Esophagus squamous epithelium (tissue), 5 donors: ENCODE data around the gene NME3. TPM values are rescaled to one million over a fixed set of nuclear protein-coding genes. Genes with fewer than 3 reads are reported as not detected.

Experiments used
- DNase-seq: peaks from one replicate; lab custom pipeline; 2025; lab: John Stamatoyannopoulos, UW
- H3K27ac ChIP-seq, 4 donors: fragments of 200-600 bp; sonication (generic); one replicate each; pipeline ENCODE4 v1.5.1; 2016 to 2019; ENCODE audit warnings: mild to moderate bottlenecking in 1 of 4
- H3K27me3 ChIP-seq, 4 donors: fragments of 200-600 bp; sonication (generic); 1 replicate in 3 of 4; 2 replicates in 1 of 4; pipeline versions ENCODE4 v1.5.1 to v1.6.0; 2017 to 2021; ENCODE audit warnings: antibody characterized with exemption in 1 of 4
- H3K36me3 ChIP-seq, 3 donors: fragments of 200-600 bp; sonication (generic); one replicate each; pipeline ENCODE4 v1.5.1; 2016 to 2019
- H3K4me1 ChIP-seq, 3 donors: fragments of 200-600 bp; sonication (generic); one replicate each; pipeline ENCODE4 v1.5.1; 2017 to 2019
- H3K4me3 ChIP-seq, 4 donors: fragments of 200-600 bp; sonication (generic); 1 replicate in 3 of 4; 2 replicates in 1 of 4; pipeline ENCODE4 v1.5.1; 2016 to 2019; ENCODE audit warnings: mild to moderate bottlenecking in 2 of 4, moderate library complexity in 1 of 4
- H3K9me3 ChIP-seq, 3 donors: fragments of 200-600 bp; sonication (generic); one replicate each; pipeline ENCODE4 v1.5.1; 2016 to 2019
- POLR2A ChIP-seq, 4 donors: fragments of 450-650 bp; IDR thresholded peaks; one replicate each; pipeline ENCODE4 v1.6.1; 2017; ENCODE audit warnings: antibody characterized with exemption in 4 of 4, mild to moderate bottlenecking in 4 of 4, moderate library complexity in 3 of 4
- WGBS, 2 donors: methylation state at CpG; one replicate each; pipeline ENCODE4 v1.1.5; 2018; 5-methylcytosine and 5-hydroxymethylcytosine counted together
- intact Hi-C: fragments of 100-400 bp; cut with DNase I; formaldehyde crosslinking; loops from one replicate; pipeline ENCODE4 v1.15.0; 2022
- total RNA-seq, 4 donors: library from RNA; depleted of rRNA; stranded (reverse); fragments of >200 nt; gene quantifications; one replicate each; pipeline ENCODE4 v1.1.0, GENCODE V29; 2016
- TF ChIP-seq, protein P1 (sequence below), 6 experiments: fragments of 450-650 bp in 4 of 6; fragments of 200-600 bp in 2 of 6; sonication (generic) in 2 of 6; IDR thresholded peaks; one replicate each; pipeline ENCODE4 v1.5.1; 2016 to 2019; ENCODE audit warnings: antibody characterized with exemption in 6 of 6, mild to moderate bottlenecking in 4 of 6, moderate library complexity in 4 of 6
- donor health status: DM: yes; HTN: yes; CAD: no.

NME3 gene
- total RNA-seq, 4 donors from 2014 or later = 30.2 to 57.1 (median 53.6) TPM

DNA sequence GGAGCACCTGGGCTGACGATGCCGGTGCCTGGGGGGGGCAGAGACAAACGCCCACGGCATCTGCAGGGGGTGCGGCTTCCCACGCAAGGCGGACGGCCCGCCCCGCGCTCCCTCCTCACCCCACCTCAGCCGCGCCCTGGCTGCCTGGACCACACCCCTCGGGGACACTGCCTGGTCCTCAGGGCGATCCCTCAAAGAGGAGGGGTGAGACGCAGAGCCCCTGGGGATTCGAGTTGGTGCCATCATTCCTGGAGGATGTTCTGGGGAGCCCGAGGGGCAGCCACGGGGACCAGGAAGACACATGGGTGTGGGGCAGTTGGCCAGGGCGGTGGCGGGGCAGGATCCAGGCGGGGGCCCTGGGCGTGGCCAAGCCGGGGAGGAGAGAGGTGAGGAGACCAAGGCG is 18.3 kb upstream of the NME3 start:
- Histone ChIP-seq H3K27me3 (no peaks in the 10 kb centered on the region), H3K9me3 (no peaks in the 10 kb centered on the region), H3K27ac (peak overlapping the region in 1 of 4 donors; percentile 55), H3K4me3 (no peak overlapping the region), H3K36me3 (peaks cover 0 to 78% (median 8%) of the 10 kb centered on the region in 3 donors), H3K4me1 (peaks cover 8 to 59% (median 16%) of the 10 kb centered on the region in 3 donors)
- WGBS, 2 donors = 61 to 89% methylated on average over 3 to 9 of the region's 25 CpGs
- intact Hi-C loops = no loop called here
- no peak for DNase-seq
- TF ChIP-seq, protein P1, sequence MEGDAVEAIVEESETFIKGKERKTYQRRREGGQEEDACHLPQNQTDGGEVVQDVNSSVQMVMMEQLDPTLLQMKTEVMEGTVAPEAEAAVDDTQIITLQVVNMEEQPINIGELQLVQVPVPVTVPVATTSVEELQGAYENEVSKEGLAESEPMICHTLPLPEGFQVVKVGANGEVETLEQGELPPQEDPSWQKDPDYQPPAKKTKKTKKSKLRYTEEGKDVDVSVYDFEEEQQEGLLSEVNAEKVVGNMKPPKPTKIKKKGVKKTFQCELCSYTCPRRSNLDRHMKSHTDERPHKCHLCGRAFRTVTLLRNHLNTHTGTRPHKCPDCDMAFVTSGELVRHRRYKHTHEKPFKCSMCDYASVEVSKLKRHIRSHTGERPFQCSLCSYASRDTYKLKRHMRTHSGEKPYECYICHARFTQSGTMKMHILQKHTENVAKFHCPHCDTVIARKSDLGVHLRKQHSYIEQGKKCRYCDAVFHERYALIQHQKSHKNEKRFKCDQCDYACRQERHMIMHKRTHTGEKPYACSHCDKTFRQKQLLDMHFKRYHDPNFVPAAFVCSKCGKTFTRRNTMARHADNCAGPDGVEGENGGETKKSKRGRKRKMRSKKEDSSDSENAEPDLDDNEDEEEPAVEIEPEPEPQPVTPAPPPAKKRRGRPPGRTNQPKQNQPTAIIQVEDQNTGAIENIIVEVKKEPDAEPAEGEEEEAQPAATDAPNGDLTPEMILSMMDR (IDR thresholded peaks at IDR 0.05) = no peak
- no peak for TF ChIP-seq POLR2A (IDR thresholded peaks at IDR 0.05)

DNA sequence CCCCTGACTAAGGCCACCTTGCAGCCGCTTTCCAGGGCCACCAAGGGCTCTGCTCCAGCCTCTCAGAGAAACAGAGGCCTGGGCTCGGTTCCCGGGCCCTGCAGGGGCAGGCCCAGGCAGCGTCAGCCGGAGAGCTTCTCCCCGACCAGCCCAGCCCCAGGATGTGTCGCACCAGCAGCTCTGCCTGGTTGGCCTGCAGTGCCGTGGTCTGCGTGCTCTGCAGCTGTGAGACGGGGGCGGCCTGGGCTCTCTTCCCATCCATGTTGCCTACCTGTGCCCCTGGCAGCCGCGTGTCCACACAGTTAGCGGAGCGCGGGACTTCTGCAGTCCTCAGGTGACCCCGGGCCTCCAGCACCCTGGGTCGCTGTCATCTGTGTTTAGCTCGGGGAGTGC is 17.4 kb upstream of the NME3 start:
- 60% methylated on average over 2 of the region's 19 CpGs; no CpG with 5 or more reads in 1 of the 2 donors for WGBS, 2 donors
- Histone ChIP-seq H3K9me3 (no peaks in the 10 kb centered on the region), H3K4me3 (no peak overlapping the region), H3K27me3 (no peaks in the 10 kb centered on the region), H3K27ac (peak overlapping the region in 2 of 4 donors; percentile 15 to 55), H3K4me1 (peaks cover 17 to 62% (median 26%) of the 10 kb centered on the region in 3 donors), H3K36me3 (peaks cover 0 to 78% (median 8%) of the 10 kb centered on the region in 3 donors)
- DNase-seq = no peak
- intact Hi-C loops = no loop called here
- TF ChIP-seq, protein P1 (IDR thresholded peaks at IDR 0.05) = no peak
- no peak for TF ChIP-seq POLR2A (IDR thresholded peaks at IDR 0.05)

DNA sequence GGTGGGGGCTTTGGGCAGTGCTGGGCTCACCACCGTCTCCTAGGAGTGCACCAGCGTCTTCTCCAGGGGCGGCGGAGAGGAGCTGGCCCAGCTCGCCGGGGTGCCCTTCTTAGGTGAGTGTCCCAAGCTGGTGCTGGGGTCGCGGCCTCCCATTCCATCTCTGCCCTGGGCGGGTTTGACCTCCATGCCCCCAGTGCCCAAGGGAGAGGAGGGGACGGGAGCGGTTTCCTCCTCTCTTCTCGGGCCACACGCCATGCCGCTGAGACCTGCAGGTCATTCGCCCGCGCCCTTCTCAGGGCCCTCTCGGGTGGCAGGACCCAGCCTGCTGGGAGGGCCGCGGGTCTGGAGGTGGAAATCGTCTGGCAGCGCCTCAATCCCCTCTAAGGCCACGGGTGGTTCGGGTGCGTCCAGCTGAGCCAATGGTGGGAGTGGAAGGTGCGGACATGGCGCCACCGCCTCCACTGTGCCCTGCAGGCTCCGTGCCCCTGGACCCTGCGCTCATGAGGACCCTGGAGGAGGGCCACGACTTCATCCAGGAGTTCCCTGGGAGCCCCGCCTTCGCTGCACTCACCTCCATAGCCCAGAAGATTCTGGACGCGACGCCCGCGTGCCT is 16.9 kb upstream of the NME3 start:
- H3K27me3 ChIP-seq = no peaks in the 10 kb centered on the region
- H3K4me1 ChIP-seq = peaks cover 20 to 62% (median 28%) of the 10 kb centered on the region in 3 donors
- intact Hi-C loops = no loop called here
- no peak overlapping the region for H3K4me3 ChIP-seq
- WGBS, 2 donors = 80 to 81% methylated on average over 1 to 7 of the region's 38 CpGs
- peaks cover 0 to 78% (median 8%) of the 10 kb centered on the region in 3 donors for H3K36me3 ChIP-seq
- no peak for DNase-seq
- H3K27ac ChIP-seq = peak overlapping the region in 2 of 4 donors; percentile 15 to 55
- TF ChIP-seq, protein P1 (IDR thresholded peaks at IDR 0.05) = no peak
- no peak for TF ChIP-seq POLR2A (IDR thresholded peaks at IDR 0.05)
- no peaks in the 10 kb centered on the region for H3K9me3 ChIP-seq

DNA sequence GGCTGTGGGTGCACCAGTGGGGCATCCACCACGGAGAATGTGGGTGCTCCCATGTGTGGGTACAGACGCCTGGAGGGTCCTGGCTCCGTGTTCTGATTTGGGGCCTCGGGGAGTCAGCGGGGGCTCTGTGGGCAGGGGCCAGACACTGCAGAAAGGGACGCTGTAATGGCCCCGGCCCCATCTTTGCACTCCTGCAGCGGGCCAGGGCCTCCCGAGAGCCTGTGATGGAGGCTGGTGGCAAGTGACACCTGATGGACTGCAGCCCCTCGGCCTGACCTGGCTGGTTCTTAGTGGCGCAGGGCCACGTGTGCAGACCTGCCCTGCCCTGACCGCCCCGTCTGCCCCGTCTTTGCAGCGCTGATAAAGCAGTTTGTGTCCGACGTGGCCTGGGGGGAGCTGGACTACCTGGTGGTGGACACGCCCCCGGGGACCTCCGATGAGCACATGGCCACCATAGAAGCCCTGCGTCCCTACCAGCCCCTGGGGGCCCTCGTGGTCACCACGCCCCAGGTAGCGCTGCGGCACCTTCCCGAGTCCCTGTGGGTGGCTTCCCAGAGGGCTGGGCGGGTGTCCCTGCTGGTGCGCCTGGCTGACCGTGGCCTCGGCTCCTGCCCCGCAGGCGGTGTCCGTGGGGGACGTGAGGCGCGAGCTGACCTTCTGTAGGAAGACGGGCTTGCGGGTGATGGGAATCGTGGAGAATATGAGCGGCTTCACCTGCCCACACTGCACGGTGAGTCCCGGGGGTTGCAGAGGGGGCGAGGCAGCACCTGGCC is 16.2 kb upstream of the NME3 start:
- intact Hi-C loops = no loop called here
- no peak for DNase-seq
- H3K4me1 ChIP-seq = peaks cover 21 to 63% (median 28%) of the 10 kb centered on the region in 3 donors
- H3K27ac ChIP-seq = no peak overlapping the region
- WGBS, 2 donors = 94% methylated on average over 5 of the region's 44 CpGs; no CpG with 5 or more reads in 1 of the 2 donors
- H3K4me3 ChIP-seq = no peak overlapping the region
- peaks cover 0 to 76% (median 8%) of the 10 kb centered on the region in 3 donors for H3K36me3 ChIP-seq
- no peak for TF ChIP-seq POLR2A (IDR thresholded peaks at IDR 0.05)
- H3K9me3 ChIP-seq = no peaks in the 10 kb centered on the region
- no peaks in the 10 kb centered on the region for H3K27me3 ChIP-seq

DNA sequence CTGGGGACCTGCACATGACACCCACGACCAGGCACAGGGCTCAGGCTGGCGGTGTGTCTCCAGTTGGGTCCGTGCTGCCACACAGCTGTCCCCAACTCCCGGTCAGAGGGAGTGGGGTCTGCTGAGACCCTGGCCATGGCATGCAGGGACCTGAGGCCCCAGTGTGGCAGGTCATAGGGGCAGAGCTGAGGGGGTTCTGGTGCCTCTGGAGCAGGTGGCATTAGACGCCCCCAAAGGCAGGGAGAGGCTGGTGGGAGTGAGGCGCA is 15.6 kb upstream of the NME3 start:
- TF ChIP-seq, protein P1 (IDR thresholded peaks at IDR 0.05) = no peak
- TF ChIP-seq POLR2A (IDR thresholded peaks at IDR 0.05) = no peak
- no peak overlapping the region for H3K27ac ChIP-seq
- H3K9me3 ChIP-seq = no peaks in the 10 kb centered on the region
- WGBS, 2 donors = 81% methylated on average over 4 of the region's 6 CpGs; no CpG with 5 or more reads in 1 of the 2 donors
- no peak for DNase-seq
- no peaks in the 10 kb centered on the region for H3K27me3 ChIP-seq
- no peak overlapping the region for H3K4me3 ChIP-seq
- intact Hi-C loops = no loop called here
- H3K36me3 ChIP-seq = peaks cover 0 to 71% (median 8%) of the 10 kb centered on the region in 3 donors
- H3K4me1 ChIP-seq = peaks cover 21 to 63% (median 28%) of the 10 kb centered on the region in 3 donors
